ENCODE results near the gene PLS1. TPM values are rescaled to one million over a fixed set of nuclear protein-coding genes. Genes with fewer than 3 reads are reported as not detected.
A peak's percentile ranks its signal among the peaks of the same experiment; 100 is the strongest.
"Not testable (repeated sequence)": the region's sequence is repeated elsewhere in the genome, so short reads cannot be mapped to it uniquely, and the experiment has no call there.

Gene PLS1
- total and polyA plus RNA-seq, 2 experiments from 2014 or later, result 3.4 to 5.0 TPM

GRCh38 chr3:142577696-142578328 lies 18.4 kb upstream of the PLS1 start:
- Histone ChIP-seq H3K27me3 (no peaks in the 10 kb centered on the region), H3K4me3 (peak overlapping the region; percentile 61), H3K27ac (peak overlapping the region; percentile 90), H3K4me1 (ENCODE audit: low read depth) (peaks cover 17% of the 10 kb centered on the region), H3K9me3 (ENCODE audit: low read depth) (no peaks in the 10 kb centered on the region), H3K36me3 (no peaks in the 10 kb centered on the region)
- peak in 1 of 2 donors; percentile 6 for DNase-seq (ENCODE audit: low read depth in 1 of 2, low spot score in 1 of 2)
- TF ChIP-seq CTCF (IDR thresholded peaks at IDR 0.05; ENCODE audit: low read depth, low read length), result no peak

- H3K36me3 ChIP-seq, result no peaks in the 10 kb centered on the region
- TF ChIP-seq CTCF (IDR thresholded peaks at IDR 0.05; ENCODE audit: low read depth, low read length), result no peak
- no peaks in the 10 kb centered on the region for H3K9me3 ChIP-seq (ENCODE audit: low read depth)
- DNase-seq (ENCODE audit: low read depth in 1 of 2, low spot score in 1 of 2), result peak; percentile 97 to 98
- peak within 1 kb of the TSS; percentile 61 for H3K4me3 ChIP-seq
- no peaks in the 10 kb centered on the region for H3K27me3 ChIP-seq
- H3K27ac ChIP-seq, result peak within 1 kb of the TSS; percentile 90
- H3K4me1 ChIP-seq (ENCODE audit: low read depth), result peaks cover 17% of the 10 kb centered on the region
Measured at GRCh38 chr3:142578329-142579223, 17.6 kb upstream of the PLS1 start, which contains the start of gene ATR. Gene ATR (minus strand): TSS chr3:142578733. CDS start chr3:142578704, 29 bp downstream.

- Histone ChIP-seq H3K27me3 (no peaks in the 10 kb centered on the region), H3K4me3 (no peak overlapping the region), H3K9me3 (ENCODE audit: low read depth) (no peaks in the 10 kb centered on the region), H3K27ac (no peak overlapping the region), H3K4me1 (ENCODE audit: low read depth) (peaks cover 10% of the 10 kb centered on the region), H3K36me3 (no peaks in the 10 kb centered on the region)
- no peak for DNase-seq (ENCODE audit: low read depth in 1 of 2, low spot score in 1 of 2)
- no peak for TF ChIP-seq CTCF (IDR thresholded peaks at IDR 0.05; ENCODE audit: low read depth, low read length)
Measured at GRCh38 chr3:142580061-142580423, 16.2 kb upstream of the PLS1 start.

- not testable (repeated sequence) for H3K27ac ChIP-seq; H3K4me3 ChIP-seq; H3K9me3 ChIP-seq (ENCODE audit: low read depth); DNase-seq (ENCODE audit: low read depth in 1 of 2, low spot score in 1 of 2); H3K36me3 ChIP-seq; H3K27me3 ChIP-seq
- H3K4me1 ChIP-seq (ENCODE audit: low read depth), result peaks cover 10% of the 10 kb centered on the region
Measured at GRCh38 chr3:142581070-142581469, 15.1 kb upstream of the PLS1 start.

DNA sequence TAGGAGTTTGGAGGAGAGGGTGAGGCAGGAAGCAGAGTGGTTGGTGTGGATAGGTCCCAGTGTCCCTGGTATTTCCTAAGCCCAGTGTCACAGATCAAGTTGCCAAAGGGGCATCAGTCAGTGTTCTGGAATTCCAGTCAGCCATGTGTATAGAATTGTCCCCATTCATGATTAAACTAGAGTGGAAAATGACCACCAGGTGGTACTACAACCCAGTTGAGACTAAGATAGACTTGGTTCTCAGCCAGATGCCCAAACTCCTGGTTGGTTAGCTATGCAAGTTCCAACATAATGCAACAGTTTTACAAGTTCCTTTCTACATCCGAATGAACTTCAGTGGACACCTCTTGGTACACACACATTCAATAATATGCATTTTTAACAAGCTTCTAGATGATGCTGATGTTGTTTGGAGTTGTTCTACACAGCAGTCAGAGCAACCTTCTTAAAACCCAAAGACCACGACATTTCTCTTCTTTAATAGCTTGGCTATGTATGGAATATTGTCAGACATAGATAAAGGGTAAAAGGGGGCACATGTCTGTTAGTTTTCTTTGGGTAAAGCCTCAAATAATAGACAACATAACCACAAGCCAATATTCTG lies 9.3 kb upstream of the PLS1 start:
- Histone ChIP-seq H3K4me3 (no peak overlapping the region), H3K36me3 (no peaks in the 10 kb centered on the region), H3K9me3 (ENCODE audit: low read depth) (no peaks in the 10 kb centered on the region), H3K4me1 (ENCODE audit: low read depth) (no peaks in the 10 kb centered on the region), H3K27ac (no peak overlapping the region), H3K27me3 (peaks cover 4% of the 10 kb centered on the region)
- peak; percentile 85 to 86 for DNase-seq (ENCODE audit: low read depth in 1 of 2, low spot score in 1 of 2)
- peak; percentile 57 for TF ChIP-seq CTCF (IDR thresholded peaks at IDR 0.05; ENCODE audit: low read depth, low read length)

Measured in cardiac muscle cell (in vitro differentiated cells and primary cell).